A549 (cell line): ENCODE data around the gene PDXP. TPM values are rescaled to one million over a fixed set of nuclear protein-coding genes. Genes with fewer than 3 reads are reported as not detected.

ENCODE experiments used
- ATAC-seq, 2 experiments: fragments of 200-7000 bp in 1 of 2; fragments of >200 bp in 1 of 2; cut with Nextera tagmentation in 1 of 2; cut with Tn5 transposase in 1 of 2; 3 replicates each; pipeline versions ENCODE4 v1.8.0 to v1.9.1; 2018 to 2020; ENCODE audit warnings: mild to moderate bottlenecking in 1 of 2, moderate library complexity in 1 of 2
- CTCF ChIA-PET: fragments of 300-600 bp; sonication (Branson Sonifier 250); formaldehyde crosslinking; extraction: SDS; loops from one replicate; lab custom pipeline; 2021; ENCODE audit warnings: antibody characterized with exemption, inconsistent platforms; lab: Yijun Ruan, JAX
- POLR2A ChIA-PET: fragments of 350-600 bp; formaldehyde crosslinking; extraction: SDS; loops from one replicate; lab custom pipeline; 2021; ENCODE audit warnings: antibody characterized with exemption, inconsistent platforms; lab: Yijun Ruan, JAX
- DNase-seq, 2 experiments: peaks; one replicate each; pipeline versions ENCODE4 v3.0.0 to v3.0.0-alpha.2; 2011 to 2016; ENCODE audit warnings: low read depth in 1 of 2, low spot score in 1 of 2
- FAIRE-seq: peaks from 2 replicates; lab custom pipeline; 2011; peaks lifted over from hg19 to GRCh38; lab: Jason Lieb, UNC
- H3K27ac ChIP-seq, 2 experiments: fragments of >200 bp; sonication (Bioruptor Twin); formaldehyde crosslinking; 3 replicates each; pipeline ENCODE4 v1.5.1; 2016 to 2017
- H3K4me1 ChIP-seq: fragments of >200 bp; sonication (Bioruptor Twin); formaldehyde crosslinking; 3 replicates; pipeline ENCODE4 v1.6.1; 2016
- H3K4me2 ChIP-seq: fragments of >200 bp; sonication (Bioruptor Twin); formaldehyde crosslinking; 3 replicates; pipeline ENCODE4 v1.6.1; 2016
- H3K4me3 ChIP-seq: fragments of >200 bp; sonication (Bioruptor Twin); formaldehyde crosslinking; 3 replicates; pipeline ENCODE4 v1.5.1; 2016
- H3K9me3 ChIP-seq: fragments of >200 bp; sonication (Bioruptor Twin); formaldehyde crosslinking; 3 replicates; pipeline ENCODE4 v1.6.1; 2016
- ATOH8 ChIP-seq: fragments of 250-450 bp; sonication (Bioruptor Pico); IDR thresholded peaks from 2 replicates; pipeline ENCODE4 v1.5.0; 2020; ENCODE audit warnings: low read depth, mild to moderate bottlenecking, moderate library complexity
- BHLHE40 ChIP-seq: IDR thresholded peaks from 2 replicates; pipeline ENCODE4 v1.6.1; 2012; ENCODE audit warnings: low read depth, low read length, inconsistent platforms
- CBX2 ChIP-seq: fragments of 200-600 bp; sonication (generic); IDR thresholded peaks from 2 replicates; pipeline ENCODE4 v1.6.1; 2016; ENCODE audit warnings: low read depth, mild to moderate bottlenecking, borderline replicate concordance
- CEBPB ChIP-seq, 2 experiments: fragments of >200 bp in 1 of 2; sonication (Bioruptor Twin) in 1 of 2; formaldehyde crosslinking in 1 of 2; IDR thresholded peaks; 2 replicates each; pipeline ENCODE4 v1.6.1; 2012 to 2016
- CHD4 ChIP-seq: fragments of 200-600 bp; sonication (generic); IDR thresholded peaks from 2 replicates; pipeline ENCODE4 v1.6.1; 2016; ENCODE audit warnings: antibody characterized with exemption, mild to moderate bottlenecking, borderline replicate concordance
- ESRRA ChIP-seq: fragments of 150-350 bp; IDR thresholded peaks from 2 replicates; pipeline ENCODE4 v1.6.1; 2014; ENCODE audit warnings: mild to moderate bottlenecking, low read length, borderline replicate concordance
- FOXS1 ChIP-seq: fragments of 250-450 bp; sonication (Bioruptor Pico); IDR thresholded peaks from 2 replicates; pipeline ENCODE4 v1.5.0; 2020; ENCODE audit warnings: mild to moderate bottlenecking, moderate library complexity
- GATA3 ChIP-seq: IDR thresholded peaks from 2 replicates; pipeline ENCODE4 v1.6.1; 2012; ENCODE audit warnings: borderline replicate concordance
- HEYL ChIP-seq: fragments of 250-450 bp; sonication (Bioruptor Pico); IDR thresholded peaks from 2 replicates; pipeline ENCODE4 v1.8.0; 2021; ENCODE audit warnings: mild to moderate bottlenecking, moderate library complexity
- HOXB13 ChIP-seq: fragments of 250-450 bp; sonication (Bioruptor Pico); IDR thresholded peaks from 2 replicates; pipeline ENCODE4 v1.5.0; 2020; ENCODE audit warnings: low read depth, mild to moderate bottlenecking, moderate library complexity
- HOXB5 ChIP-seq: fragments of 250-450 bp; sonication (Bioruptor Pico); IDR thresholded peaks from 2 replicates; pipeline ENCODE4 v1.5.0; 2020; ENCODE audit warnings: mild to moderate bottlenecking, moderate library complexity
- JUNB ChIP-seq: fragments of >200 bp; sonication (Bioruptor Twin); formaldehyde crosslinking; IDR thresholded peaks from 2 replicates; pipeline ENCODE4 v1.6.1; 2016
- KDM5A ChIP-seq: fragments of 200-600 bp; sonication (generic); IDR thresholded peaks from 2 replicates; pipeline ENCODE4 v1.6.1; 2016; ENCODE audit warnings: antibody characterized with exemption, mild to moderate bottlenecking
- MAFK ChIP-seq: fragments of 450-650 bp; IDR thresholded peaks from 2 replicates; pipeline ENCODE4 v1.6.1; 2014; ENCODE audit not compliant: partially characterized antibody
- NFE2L2 ChIP-seq: fragments of 150-350 bp; conservative IDR thresholded peaks from 2 replicates; pipeline ENCODE4 v1.6.1; 2014; ENCODE audit warnings: low read length
- RAD21 ChIP-seq, 2 experiments: fragments of >200 bp in 1 of 2; sonication (Bioruptor Twin) in 1 of 2; formaldehyde crosslinking in 1 of 2; IDR thresholded peaks in 1 of 2; conservative IDR thresholded peaks in 1 of 2; 2 replicates in 1 of 2; 3 replicates in 1 of 2; pipeline ENCODE4 v1.6.1; 2012 to 2018; ENCODE audit warnings: inconsistent platforms in 1 of 2
- RARB ChIP-seq: fragments of 250-450 bp; sonication (Bioruptor Pico); IDR thresholded peaks from 2 replicates; pipeline ENCODE4 v1.8.0; 2021; ENCODE audit warnings: mild to moderate bottlenecking, moderate library complexity
- SMC3 ChIP-seq: fragments of >200 bp; sonication (Bioruptor Twin); formaldehyde crosslinking; IDR thresholded peaks from 3 replicates; pipeline ENCODE4 v1.6.1; 2018; ENCODE audit warnings: inconsistent platforms
- USF2 ChIP-seq: fragments of 450-650 bp; IDR thresholded peaks from 2 replicates; pipeline ENCODE4 v1.6.1; 2014; ENCODE audit warnings: antibody characterized with exemption
- WGBS: methylation state at CpG from one replicate; pipeline ENCODE4 v1.1.6; 2017; ENCODE audit errors: missing lambda C conversion rate; 5-methylcytosine and 5-hydroxymethylcytosine counted together
- polyA plus RNA-seq, 4 experiments: library from polyadenylated mRNA; depleted of rRNA in 3 of 4; stranded (reverse); fragments of >200 nt; fragmentation: RNase III in 1 of 4; extraction: RNeasy Plus Mini Kit Qiagen cat#74134 plus additional on column Dnase treatment in 1 of 4; gene quantifications; 2 replicates in 3 of 4; 3 replicates in 1 of 4; pipeline ENCODE4 v1.2.3, GENCODE V29; 2011 to 2017
- TF ChIP-seq, protein P1 (sequence below): IDR thresholded peaks from 2 replicates; pipeline ENCODE4 v1.6.1; 2012; ENCODE audit warnings: low read depth, borderline replicate concordance
- TF ChIP-seq, protein P2 (sequence below): IDR thresholded peaks from 2 replicates; pipeline ENCODE4 v1.6.1; 2012

Gene PDXP
- polyA plus RNA-seq, 2 of the 4 experiments (the other 2 are of a cell fraction) = 11.5 to 13.1 TPM

DNA sequence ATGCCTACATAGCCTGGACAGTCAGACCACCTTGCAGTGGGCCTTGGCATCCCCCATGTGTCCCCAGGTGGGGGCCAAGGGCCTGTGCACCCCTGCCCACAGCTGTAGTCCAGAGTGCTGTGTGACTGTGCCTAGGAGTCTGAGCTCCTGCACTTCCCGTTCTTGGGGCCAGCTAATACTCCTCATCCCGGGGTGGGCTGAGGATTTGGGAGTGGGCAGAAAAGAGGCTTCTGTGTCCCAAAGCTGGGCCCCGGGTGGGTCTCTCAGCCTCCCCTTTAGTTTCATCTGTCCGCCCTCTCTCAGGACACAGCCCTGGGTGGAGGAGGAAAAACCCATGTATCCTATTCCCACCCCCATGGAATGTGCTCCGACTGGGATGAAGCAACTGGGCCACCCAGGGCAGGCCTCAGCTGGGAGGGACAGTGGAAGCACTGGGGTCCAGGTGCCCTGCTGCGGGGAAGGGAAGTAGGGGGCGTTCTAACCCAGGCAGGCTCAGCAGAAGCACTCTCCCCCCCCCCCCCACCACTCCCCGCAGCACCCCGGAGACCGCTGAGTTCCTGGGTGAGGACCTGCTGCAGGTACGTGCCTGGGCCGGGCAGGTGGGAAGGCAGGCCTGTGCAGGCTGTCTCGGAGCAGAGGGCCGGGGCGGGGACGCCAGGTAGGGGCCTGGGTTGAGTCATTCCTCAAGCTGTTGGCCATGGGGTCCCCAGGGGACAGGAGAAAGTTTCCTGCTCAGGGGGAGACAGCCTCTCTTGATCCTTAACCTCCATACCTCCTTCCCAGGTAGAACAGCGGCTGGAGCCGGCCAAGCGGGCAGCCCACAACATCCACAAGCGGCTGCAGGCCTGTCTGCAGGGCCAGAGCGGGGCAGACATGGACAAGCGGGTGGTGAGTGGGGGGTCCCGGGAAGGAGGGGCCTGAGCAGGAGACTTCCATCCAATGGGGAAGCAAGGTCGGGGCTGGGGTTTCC, 17.6 kb upstream of the PDXP start:
- Histone ChIP-seq H3K4me1 (peaks cover 10% of the 10 kb centered on the region; the same call in 2 of the 3 replicates), H3K9me3 (no peaks in the 10 kb centered on the region), H3K27ac (peak overlapping the region in 1 of 2 experiments; percentile 93; a peak in 3 of 6 replicates), H3K4me2 (peak overlapping the region; percentile 82), H3K4me3 (no peak overlapping the region)
- DNase-seq = no peak
- CTCF ChIA-PET = interaction anchor here (0.6 to 7.1 kb wide), 8 partner anchors 11 to 177 kb away, joined by 3 to 152 read pairs (median 56); partner anchors contain the start of genes LGALS1, NOL12 and PDXP
- POLR2A ChIA-PET = no interaction called here
- WGBS = 77% methylated on average over 14 of the region's 24 CpGs
- ATAC-seq = no peak
- TF ChIP-seq, protein P1, sequence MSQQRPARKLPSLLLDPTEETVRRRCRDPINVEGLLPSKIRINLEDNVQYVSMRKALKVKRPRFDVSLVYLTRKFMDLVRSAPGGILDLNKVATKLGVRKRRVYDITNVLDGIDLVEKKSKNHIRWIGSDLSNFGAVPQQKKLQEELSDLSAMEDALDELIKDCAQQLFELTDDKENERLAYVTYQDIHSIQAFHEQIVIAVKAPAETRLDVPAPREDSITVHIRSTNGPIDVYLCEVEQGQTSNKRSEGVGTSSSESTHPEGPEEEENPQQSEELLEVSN = no peak
- TF ChIP-seq NFE2L2 (no peak), ATOH8 (CRISPR knock-in tag) (no peak), CHD4 (no peak), RAD21 (conservative IDR thresholded peaks at IDR 0.05 in 1 of 2, IDR thresholded peaks at IDR 0.05 in 1 of 2) (no peak), CBX2 (no peak), ESRRA (no peak), HOXB5 (CRISPR knock-in tag) (no peak), JUNB (no peak), HEYL (CRISPR knock-in tag) (no peak), KDM5A (no peak), SMC3 (no peak)
- TF ChIP-seq, protein P2, sequence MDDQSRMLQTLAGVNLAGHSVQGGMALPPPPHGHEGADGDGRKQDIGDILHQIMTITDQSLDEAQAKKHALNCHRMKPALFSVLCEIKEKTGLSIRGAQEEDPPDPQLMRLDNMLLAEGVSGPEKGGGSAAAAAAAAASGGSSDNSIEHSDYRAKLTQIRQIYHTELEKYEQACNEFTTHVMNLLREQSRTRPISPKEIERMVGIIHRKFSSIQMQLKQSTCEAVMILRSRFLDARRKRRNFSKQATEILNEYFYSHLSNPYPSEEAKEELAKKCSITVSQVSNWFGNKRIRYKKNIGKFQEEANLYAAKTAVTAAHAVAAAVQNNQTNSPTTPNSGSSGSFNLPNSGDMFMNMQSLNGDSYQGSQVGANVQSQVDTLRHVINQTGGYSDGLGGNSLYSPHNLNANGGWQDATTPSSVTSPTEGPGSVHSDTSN = no peak
- FAIRE-seq = no peak

- TF ChIP-seq HOXB13 (CRISPR knock-in tag) (no peak), USF2 (no peak), FOXS1 (CRISPR knock-in tag) (no peak), GATA3 (no peak), CHD4 (no peak), BHLHE40 (no peak), RARB (CRISPR knock-in tag) (no peak), MAFK (no peak), CEBPB (IDR thresholded peaks at IDR 0.05) (no peak), RAD21 (conservative IDR thresholded peaks at IDR 0.05 in 1 of 2, IDR thresholded peaks at IDR 0.05 in 1 of 2) (no peak)
- TF ChIP-seq, all 56 proteins: peak for 0
- WGBS = 94% methylated on average over 2 of the region's 5 CpGs
- Histone ChIP-seq H3K27ac (no peak overlapping the region), H3K4me3 (no peak overlapping the region), H3K4me1 (peaks cover 10% of the 10 kb centered on the region; the same call in 2 of the 3 replicates), H3K9me3 (no peaks in the 10 kb centered on the region), H3K4me2 (no peak overlapping the region)
- no peak for FAIRE-seq
- ChIA-PET CTCF (interaction anchor here (0.9 to 7.1 kb wide), 12 partner anchors 11 to 300 kb away, joined by 3 to 152 read pairs (median 18); partner anchors contain the start of genes LGALS1, NOL12 and PDXP), POLR2A (no interaction called here)
- ATAC-seq = no peak
- no peak for DNase-seq
These were observed 17.0 kb upstream of the PDXP start for GRCh38 chr22:37641561-37641949.
